PC-9 (cell line): ENCODE data around the gene CRAT.

ENCODE experiments used
- EZH2 ChIP-seq: fragments of 200-600 bp; sonication (generic); IDR thresholded peaks from 2 replicates; pipeline ENCODE4 v1.8.0; 2017; ENCODE audit warnings: antibody characterized with exemption, low read depth
- TF ChIP-seq, protein P1 (sequence below): fragments of 200-600 bp; sonication (generic); conservative IDR thresholded peaks from 2 replicates; pipeline ENCODE4 v1.6.1; 2017; ENCODE audit warnings: mixed run types, antibody characterized with exemption, mild to moderate bottlenecking, moderate library complexity

DNA sequence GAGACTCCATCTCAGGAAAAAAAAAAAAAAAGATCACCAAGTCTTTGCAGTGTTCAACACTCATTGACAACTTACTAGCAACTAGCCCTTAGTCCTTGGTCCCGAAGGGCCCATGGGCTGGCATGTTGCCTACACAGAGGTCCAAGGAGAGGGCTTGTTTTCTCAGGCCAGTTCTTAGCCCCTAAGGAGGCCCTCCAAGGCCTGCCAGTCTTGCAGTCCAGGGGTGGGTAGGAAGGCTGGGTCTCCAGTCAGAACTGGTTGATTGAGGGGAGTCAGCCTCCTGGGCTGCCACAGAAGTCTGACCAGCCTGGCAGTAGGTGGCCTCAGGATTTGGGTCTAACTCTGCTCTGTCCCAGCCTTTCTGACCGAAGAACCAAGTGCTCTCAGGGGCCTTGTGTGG, 34.7 kb upstream of the CRAT start:
- TF ChIP-seq, protein P1, sequence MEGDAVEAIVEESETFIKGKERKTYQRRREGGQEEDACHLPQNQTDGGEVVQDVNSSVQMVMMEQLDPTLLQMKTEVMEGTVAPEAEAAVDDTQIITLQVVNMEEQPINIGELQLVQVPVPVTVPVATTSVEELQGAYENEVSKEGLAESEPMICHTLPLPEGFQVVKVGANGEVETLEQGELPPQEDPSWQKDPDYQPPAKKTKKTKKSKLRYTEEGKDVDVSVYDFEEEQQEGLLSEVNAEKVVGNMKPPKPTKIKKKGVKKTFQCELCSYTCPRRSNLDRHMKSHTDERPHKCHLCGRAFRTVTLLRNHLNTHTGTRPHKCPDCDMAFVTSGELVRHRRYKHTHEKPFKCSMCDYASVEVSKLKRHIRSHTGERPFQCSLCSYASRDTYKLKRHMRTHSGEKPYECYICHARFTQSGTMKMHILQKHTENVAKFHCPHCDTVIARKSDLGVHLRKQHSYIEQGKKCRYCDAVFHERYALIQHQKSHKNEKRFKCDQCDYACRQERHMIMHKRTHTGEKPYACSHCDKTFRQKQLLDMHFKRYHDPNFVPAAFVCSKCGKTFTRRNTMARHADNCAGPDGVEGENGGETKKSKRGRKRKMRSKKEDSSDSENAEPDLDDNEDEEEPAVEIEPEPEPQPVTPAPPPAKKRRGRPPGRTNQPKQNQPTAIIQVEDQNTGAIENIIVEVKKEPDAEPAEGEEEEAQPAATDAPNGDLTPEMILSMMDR: no peak
- TF ChIP-seq EZH2: no peak
